Ammon's horn (tissue), 1 donor: Measurements from ENCODE around the gene SLC25A29.
"Not testable (repeated sequence)": the region's sequence is repeated elsewhere in the genome, so short reads cannot be mapped to it uniquely, and the experiment has no call there.

Experiments used
- DNase-seq: peaks from one replicate; pipeline ENCODE4 v3.0.0-alpha.2; 2016; ENCODE audit warnings: low spot score

SLC25A29 gene

GRCh38 chr14:100293497-100294212 lies 12.6 kb downstream of the SLC25A29 start:
- DNase-seq = no peak

DNA sequence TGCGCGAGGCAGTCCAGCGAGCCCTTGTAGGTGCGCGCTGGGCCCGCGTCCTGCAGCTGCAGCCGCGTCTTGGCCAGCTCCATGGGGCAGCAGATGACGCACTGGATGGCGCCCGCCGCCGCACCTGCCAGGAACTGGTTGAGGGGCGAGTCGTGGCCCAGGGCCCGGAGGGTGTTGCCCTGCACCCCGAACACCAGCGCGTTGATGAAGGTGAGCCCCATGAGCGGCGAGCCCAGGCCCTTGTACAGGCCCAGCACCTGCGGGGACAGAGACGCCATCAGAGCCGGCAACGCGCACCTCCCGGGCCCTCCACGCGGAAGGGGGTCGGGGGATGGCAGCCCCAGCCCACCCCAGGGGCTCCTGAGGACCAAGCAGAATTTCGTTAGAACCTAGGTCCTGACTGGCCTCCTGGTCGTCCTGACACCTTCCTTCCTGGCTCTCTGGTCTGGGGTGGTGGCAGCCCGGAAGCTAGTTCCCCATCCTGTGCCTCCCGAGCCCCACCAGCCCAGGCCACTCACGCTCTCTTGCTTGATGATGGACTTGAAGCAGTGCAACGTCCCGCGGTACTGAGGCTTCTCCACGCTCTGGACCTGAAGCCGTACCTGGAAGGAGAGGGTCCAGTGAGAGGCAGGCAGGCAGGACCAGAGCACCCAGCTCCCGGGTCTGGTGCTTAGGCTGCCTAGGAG lies 13.3 kb downstream of the SLC25A29 start:
- no peak for DNase-seq

DNA sequence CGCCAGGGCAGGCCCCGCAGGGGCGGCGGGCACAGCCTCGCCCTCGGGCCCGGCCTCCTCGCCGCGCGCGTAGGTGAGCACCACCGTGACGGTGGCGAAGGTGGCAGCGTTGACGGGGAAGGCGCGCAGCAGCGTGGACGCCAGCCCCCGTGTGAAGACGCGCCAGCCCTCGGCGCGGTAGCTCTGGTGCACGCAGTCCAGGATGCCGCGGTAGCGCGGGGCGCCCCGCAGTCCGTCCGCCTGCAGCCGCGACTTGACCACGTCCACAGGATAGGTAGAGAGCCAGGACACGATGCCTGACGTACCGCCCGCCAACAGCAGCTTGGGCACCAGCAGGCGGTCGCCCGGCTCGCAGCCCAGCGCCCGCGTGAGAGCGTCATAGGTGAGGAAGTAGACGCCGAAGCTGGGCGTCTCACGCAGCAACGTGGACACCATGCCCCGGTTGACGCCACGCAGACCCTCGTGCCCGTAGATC lies 13.9 kb downstream of the SLC25A29 start:
- DNase-seq = no peak

DNA sequence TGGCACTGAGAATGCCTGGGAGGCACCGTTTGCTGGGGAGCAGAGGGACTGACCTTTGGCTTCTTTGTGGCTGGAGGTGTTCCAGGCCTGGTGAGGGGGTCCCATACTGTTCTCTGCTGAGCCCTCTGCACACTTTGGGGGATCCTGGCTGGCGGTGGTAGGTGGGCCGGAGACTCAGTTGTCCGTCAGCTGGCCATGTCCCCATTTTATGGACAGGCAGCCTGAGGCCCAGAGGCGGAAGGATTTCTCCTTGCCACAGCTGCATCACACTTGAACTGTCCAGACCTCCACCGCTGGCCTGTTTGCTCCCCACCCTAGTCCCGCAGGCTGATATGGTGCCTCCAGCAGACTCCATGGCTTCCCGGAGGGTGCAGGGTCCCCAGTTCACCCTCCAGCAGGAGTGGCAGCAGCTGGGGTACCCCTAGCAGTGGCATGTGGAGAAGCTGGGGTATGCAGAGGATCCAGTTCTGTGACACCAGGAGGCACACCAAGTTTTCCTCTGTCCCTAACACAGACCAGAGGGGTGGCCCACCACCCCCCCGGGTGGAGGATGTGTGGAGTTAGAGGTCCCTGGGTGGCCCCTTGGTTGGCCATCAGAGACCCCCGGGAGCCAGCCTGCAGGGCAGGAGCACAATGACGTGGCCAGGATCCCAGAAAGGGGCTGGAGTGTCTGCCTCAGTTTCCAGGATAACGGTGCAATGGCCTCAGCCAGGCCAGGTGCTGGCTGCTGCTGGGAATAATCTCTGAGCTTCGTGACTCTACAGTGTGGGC lies 14.8 kb downstream of the SLC25A29 start:
- DNase-seq = no peak

DNA sequence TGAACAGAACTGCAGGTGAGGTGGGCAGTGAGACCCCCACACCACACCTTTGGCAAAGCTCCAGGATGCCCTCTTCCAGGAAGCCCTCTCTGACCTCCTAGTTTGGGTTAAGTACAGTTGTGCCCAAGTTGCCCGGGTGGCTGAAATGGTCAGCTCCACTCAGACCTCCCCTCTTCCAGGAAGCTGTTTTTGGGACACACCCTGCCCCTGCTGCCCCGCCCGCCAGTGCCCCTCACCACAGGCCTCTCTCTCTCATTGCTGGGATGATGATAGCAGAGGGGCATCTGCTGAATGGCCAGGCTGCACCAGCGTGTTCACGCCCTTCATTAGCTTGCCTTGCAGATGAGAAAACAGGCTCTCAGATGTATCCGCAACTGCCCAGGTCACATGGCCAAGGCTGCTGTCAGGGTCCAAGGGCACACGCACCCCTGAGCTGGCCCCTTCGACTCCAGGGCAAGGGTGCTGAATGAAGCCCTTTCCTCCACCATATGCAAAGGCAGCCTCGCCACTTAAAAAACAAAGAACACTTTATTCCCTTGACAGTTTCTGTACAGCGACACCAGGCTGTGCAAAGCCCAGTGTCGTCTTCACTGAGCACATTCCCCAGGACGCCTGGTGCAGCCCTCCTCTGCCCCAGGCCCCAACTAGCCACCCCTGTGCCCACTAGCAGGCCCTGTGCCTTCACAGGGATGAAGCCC lies 15.5 kb downstream of the SLC25A29 start:
- DNase-seq = no peak

DNA sequence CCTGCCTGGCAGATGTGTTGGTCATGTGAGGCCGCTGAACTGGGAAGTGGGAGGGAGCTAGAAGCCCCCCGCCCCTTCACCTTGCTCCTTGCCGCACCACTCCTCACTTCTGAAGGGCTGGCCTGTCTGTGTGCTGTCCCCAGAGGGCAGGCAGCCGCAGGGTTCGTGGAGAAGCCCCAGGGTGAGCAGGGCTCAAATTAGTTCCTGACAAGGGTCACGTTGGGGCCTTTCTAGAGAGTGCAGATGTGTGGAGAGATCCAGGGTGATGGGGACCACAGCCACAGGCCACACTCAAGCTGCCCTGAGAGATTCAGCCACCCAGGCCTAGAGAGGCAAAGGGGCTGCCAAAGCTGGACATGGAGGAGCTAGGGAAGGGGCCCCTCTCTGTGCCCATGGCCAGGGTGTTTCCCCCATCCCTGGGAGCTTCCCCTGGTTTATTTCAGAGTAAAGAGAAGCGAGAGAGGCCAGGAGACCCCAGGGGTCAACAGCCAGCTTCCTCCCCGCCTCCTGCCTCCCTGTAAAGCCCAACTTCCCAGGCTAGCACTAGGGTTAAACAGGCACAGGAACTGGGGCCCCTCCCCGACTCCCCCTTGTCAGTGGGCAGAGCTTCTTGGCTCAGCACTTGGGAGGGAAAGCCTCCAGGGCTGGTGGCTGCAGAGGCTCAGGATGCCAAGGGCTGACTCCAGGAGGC lies 16.2 kb downstream of the SLC25A29 start:
- DNase-seq = no peak

GRCh38 chr14:100288382-100289185 lies 17.7 kb downstream of the SLC25A29 start:
- DNase-seq = no peak

DNA sequence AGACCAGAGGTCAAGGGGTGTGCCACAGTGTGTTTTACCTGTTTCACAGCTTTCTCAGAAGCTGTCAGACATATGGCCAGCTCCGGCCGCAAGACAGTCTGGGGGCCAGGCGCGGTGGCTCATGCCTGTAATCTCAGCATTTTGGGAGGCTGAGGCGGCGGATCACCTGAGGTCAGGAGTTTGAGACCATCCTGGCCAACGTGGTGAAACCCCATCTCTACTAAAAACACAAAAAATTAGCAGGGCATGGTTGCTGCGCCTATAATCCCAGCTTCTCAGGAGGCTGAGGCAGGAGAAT lies 18.3 kb downstream of the SLC25A29 start:
- not testable (repeated sequence) for DNase-seq

DNA sequence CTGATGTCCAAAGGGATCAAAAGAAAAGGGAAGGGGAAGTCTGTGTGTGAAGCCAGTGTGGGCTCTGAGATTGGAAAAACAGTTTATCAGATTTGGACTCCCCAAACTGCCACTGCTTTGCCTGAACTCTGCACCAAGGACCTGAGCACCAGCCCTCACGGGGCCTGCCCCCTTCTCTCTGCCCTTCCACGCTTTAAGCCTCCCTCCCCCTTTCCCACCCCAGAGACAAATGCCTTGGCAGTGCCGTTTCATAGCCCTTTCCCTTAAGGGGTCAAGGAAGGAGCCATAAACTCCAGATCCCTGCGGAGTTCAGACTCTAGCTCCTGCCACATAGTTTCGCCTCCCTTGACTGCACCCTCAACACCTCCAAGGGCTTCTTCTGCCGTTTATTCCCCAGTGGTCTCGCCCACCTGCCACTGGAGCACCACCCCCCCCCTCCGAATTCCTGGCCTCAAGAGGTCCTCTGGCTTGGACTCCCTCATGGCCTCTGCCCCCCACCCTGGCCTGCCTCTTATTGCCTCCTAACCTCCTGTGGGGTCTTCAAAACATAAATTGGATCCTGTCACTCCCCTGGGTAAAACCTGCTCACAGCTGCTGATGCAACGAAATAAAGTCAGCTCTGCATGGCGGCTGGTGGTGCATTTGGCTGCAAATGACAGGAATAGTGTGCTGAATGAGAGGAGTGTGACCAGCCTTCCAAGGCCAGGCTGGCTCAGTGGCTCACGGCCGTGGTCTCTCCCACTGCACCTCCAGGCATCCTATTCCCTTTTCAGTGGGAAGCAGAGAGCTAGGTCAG lies 18.8 kb downstream of the SLC25A29 start:
- DNase-seq = no peak

GRCh38 chr14:100286484-100287191 lies 19.6 kb downstream of the SLC25A29 start:
- DNase-seq = no peak

GRCh38 chr14:100285913-100286400 lies 20.3 kb downstream of the SLC25A29 start:
- no peak for DNase-seq

GRCh38 chr14:100285021-100285912 lies 21.0 kb downstream of the SLC25A29 start:
- DNase-seq = no peak

DNA sequence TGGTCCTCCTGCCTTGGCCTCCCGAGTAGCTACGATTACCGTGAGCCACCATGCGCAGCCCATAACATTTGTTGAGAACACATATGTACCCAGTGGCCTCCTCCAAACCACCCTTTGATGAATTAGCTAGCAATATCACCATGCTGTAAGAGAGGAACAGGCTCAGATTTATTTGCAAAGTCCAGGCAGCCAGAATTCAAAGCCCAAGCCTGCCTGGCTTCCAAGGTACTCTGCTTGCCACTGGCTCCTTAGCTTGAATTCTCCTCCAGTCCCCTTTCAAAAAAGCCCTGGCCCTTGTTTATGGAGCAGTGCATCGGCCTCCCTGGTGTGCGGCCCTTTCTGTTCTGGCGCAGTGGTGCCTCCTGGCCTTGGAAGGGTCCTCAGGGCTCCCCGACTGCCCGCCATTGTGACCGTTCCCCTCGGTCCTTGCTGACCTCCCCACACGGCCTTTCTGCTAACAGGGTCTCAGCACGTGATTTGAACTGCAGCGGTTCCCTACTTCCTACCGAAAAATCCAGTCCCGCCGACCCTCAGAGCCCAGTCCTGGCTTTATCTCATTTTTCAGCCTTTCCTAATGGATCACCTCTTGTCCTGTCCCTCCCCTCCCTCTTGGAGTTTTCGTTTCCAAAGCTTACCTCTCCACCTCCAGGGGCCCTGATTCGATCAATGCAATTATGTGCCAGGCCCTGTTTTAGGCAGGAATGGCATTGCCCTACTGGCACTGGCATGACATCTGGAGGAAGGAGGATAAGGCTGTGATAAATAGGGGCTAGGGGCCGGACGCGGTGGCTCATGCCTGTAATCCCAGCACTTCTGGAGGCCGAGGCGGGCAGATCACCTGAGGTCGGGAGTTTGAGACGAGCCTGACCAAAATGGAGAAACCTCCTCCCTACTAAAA lies 22.0 kb downstream of the SLC25A29 start:
- no peak for DNase-seq

- DNase-seq = not testable (repeated sequence)
Measured at GRCh38 chr14:100283436-100283835, 22.8 kb downstream of the SLC25A29 start.

- DNase-seq = no peak
Measured at GRCh38 chr14:100282766-100283419, 23.4 kb downstream of the SLC25A29 start.

DNA sequence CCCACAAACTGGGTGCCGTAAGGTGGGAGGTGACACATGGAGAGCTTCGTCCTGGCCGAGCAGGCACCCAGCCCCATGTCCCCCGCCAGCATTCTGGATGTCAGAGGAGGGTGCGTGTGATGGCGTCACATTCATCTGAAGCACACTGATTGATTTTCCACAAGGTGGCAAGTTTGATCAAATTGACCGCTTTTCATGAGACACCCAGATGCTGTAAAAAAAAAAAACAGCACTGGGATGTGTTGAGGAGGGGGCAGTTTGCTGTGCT lies 24.2 kb downstream of the SLC25A29 start:
- DNase-seq = no peak
